ENCODE results near the gene SHC3. TPM values are rescaled to one million over a fixed set of nuclear protein-coding genes. Genes with fewer than 3 reads are reported as not detected.

Gene SHC3
- total RNA-seq, 2 donors from 2014 or later: 0.95 to 1.3 TPM

- Mint-ChIP-seq H3K4me3 (no peak overlapping the region), H3K27ac (no peak overlapping the region), H3K9me3 (no peaks in the 10 kb centered on the region), H3K36me3 (ENCODE audit: low read depth) (no peaks in the 10 kb centered on the region), H3K27me3 (ENCODE audit: insufficient read depth) (no peaks in the 10 kb centered on the region), H3K4me1 (peaks cover 4% of the 10 kb centered on the region)
- no peak overlapping the region for H3K27ac ChIP-seq (ENCODE audit: low read depth, low read length)
- H3K36me3 ChIP-seq (ENCODE audit: control insufficient read depth, insufficient read depth, low read length): no peaks in the 10 kb centered on the region
- no peak for TF ChIP-seq CTCF (conservative IDR thresholded peaks at IDR 0.05)
- no peak overlapping the region for H3K4me3 ChIP-seq (ENCODE audit: low read length)
- no peak for DNase-seq
- no peak overlapping the region for H3K9ac ChIP-seq (ENCODE audit: extremely low read depth, low read length, poor library complexity, severe bottlenecking)
- no peaks in the 10 kb centered on the region for H3K9me3 ChIP-seq (ENCODE audit: control insufficient read depth, low read length)
- H3K27me3 ChIP-seq (ENCODE audit: control insufficient read depth, insufficient read depth, low read length, poor library complexity, severe bottlenecking): no peaks in the 10 kb centered on the region
- no peaks in the 10 kb centered on the region for H3K4me1 ChIP-seq (ENCODE audit: control insufficient read depth, insufficient read depth, low read length)
Measured at GRCh38 chr9:89109666-89110065, 69.0 kb downstream of the SHC3 start.

DNA sequence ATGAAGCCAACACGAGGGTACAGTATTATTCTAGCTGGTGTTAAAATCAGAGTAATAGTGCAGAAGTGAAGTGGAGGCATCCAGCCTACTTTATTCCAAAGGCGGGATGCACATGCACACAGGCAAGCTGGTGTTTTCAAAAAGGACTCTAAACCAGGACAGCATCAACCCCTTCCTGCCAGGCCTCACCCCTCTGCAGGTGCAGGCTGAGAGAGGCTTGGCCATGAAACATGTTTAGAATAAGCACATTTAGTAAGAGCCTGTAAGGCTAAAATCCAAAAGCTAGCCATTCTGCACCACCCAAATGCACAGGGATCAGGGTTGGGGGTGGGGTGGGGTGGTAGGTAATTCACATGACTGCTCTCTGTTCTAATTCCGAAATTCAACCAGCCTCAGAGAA is 71.2 kb downstream of the SHC3 start:
- Mint-ChIP-seq H3K36me3 (ENCODE audit: low read depth) (no peaks in the 10 kb centered on the region), H3K4me3 (no peak overlapping the region), H3K27me3 (ENCODE audit: insufficient read depth) (no peaks in the 10 kb centered on the region), H3K4me1 (peaks cover 4% of the 10 kb centered on the region), H3K9me3 (no peaks in the 10 kb centered on the region), H3K27ac (no peak overlapping the region)
- no peak for DNase-seq
- Histone ChIP-seq H3K27me3 (ENCODE audit: control insufficient read depth, insufficient read depth, low read length, poor library complexity, severe bottlenecking) (no peaks in the 10 kb centered on the region), H3K36me3 (ENCODE audit: control insufficient read depth, insufficient read depth, low read length) (no peaks in the 10 kb centered on the region), H3K9me3 (ENCODE audit: control insufficient read depth, low read length) (no peaks in the 10 kb centered on the region), H3K27ac (ENCODE audit: low read depth, low read length) (no peak overlapping the region), H3K4me3 (ENCODE audit: low read length) (no peak overlapping the region), H3K9ac (ENCODE audit: extremely low read depth, low read length, poor library complexity, severe bottlenecking) (no peak overlapping the region), H3K4me1 (ENCODE audit: control insufficient read depth, insufficient read depth, low read length) (no peaks in the 10 kb centered on the region)
- 83 to 91% methylated on average over 2 to 3 of the region's 3 CpGs for WGBS, 2 experiments (ENCODE audit: insufficient coverage in 1 of 2, insufficient read length in 1 of 2)
- no peak for TF ChIP-seq CTCF (conservative IDR thresholded peaks at IDR 0.05)

DNA sequence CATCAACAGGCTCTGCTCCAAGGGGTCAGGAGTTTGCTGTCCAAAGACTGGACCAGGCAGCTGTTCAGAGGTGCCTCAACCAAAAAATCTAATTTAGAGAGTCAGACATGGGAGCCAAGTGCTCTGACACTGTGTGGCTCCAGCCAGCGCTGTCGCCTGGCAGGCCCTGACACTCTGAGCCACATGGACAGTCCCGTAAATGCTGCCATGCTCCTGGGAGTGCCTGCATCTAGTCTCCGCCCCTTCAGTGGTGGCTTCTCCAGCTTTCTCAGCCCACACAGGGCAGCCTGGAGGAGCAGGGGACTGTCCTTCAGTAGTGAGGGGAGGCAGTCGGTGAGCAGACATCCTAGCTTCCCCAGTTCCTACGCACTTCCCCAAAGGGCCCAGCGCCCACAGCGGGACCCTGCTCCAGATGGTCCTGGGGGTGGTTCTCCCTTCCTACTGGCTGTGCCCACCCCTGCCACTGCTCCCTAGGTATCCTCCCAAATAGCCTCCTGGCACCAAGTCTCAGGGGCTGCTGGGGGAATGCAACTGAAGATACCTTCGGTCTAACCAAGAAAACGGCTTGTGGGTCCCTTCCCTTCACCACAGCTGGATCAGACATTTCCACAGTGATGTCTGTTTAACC is 72.3 kb downstream of the SHC3 start:
- Histone ChIP-seq H3K27me3 (ENCODE audit: control insufficient read depth, insufficient read depth, low read length, poor library complexity, severe bottlenecking) (no peaks in the 10 kb centered on the region), H3K9me3 (ENCODE audit: control insufficient read depth, low read length) (no peaks in the 10 kb centered on the region), H3K36me3 (ENCODE audit: control insufficient read depth, insufficient read depth, low read length) (no peaks in the 10 kb centered on the region), H3K9ac (ENCODE audit: extremely low read depth, low read length, poor library complexity, severe bottlenecking) (no peak overlapping the region), H3K27ac (ENCODE audit: low read depth, low read length) (no peak overlapping the region), H3K4me3 (ENCODE audit: low read length) (no peak overlapping the region), H3K4me1 (ENCODE audit: control insufficient read depth, insufficient read depth, low read length) (no peaks in the 10 kb centered on the region)
- H3K4me1 Mint-ChIP-seq: peaks cover 4% of the 10 kb centered on the region
- 91 to 100% methylated on average over 5 to 10 of the region's 10 CpGs for WGBS, 2 experiments (ENCODE audit: insufficient coverage in 1 of 2, insufficient read length in 1 of 2)
- DNase-seq: no peak
- H3K36me3 Mint-ChIP-seq (ENCODE audit: low read depth): no peaks in the 10 kb centered on the region
- H3K27me3 Mint-ChIP-seq (ENCODE audit: insufficient read depth): no peaks in the 10 kb centered on the region
- H3K27ac Mint-ChIP-seq: no peak overlapping the region
- H3K4me3 Mint-ChIP-seq: no peak overlapping the region
- no peak for TF ChIP-seq CTCF (conservative IDR thresholded peaks at IDR 0.05)
- H3K9me3 Mint-ChIP-seq: no peaks in the 10 kb centered on the region
